ENCODE data around the gene ZNF385D.

Gene ZNF385D

DNA sequence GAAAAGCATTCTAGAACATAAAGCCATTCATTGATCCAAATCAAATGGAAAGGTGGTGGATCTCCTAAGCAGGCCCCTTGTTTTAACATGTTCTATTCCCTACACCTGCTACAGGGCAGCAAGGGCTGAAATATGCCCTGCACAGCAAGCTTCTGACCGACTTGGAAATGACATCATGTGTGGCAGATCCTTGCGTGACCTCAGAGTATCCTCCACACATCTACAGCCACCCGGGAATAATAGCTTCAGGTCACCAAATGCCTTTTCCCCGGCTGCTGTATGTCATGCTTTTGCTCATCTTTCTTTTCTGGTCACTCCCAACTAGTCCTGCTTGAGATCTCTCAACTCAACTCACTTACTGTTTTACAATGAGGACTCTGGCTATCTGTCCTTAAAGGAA is 158.2 kb downstream of the ZNF385D start:
- no peak for DNase-seq

DNA sequence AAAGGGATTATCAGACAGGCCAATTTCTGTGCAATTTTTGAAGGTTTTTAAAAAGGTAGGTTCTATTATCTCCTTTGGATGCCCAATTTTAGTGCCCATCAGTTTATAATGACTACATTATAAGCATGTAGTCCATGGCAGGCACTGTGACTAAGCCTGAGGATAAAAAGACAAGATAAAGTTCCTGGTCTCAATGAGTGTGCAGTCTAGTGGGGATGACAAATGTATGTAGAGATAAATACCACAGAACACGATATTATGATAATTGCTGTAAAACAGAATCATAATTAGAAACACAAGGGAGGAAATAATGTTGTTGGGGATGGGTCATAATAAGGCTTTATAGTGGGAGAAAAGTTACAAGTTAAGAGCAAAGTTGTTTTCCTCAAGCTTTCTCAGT is 163.1 kb downstream of the ZNF385D start:
- no peak for DNase-seq

DNA sequence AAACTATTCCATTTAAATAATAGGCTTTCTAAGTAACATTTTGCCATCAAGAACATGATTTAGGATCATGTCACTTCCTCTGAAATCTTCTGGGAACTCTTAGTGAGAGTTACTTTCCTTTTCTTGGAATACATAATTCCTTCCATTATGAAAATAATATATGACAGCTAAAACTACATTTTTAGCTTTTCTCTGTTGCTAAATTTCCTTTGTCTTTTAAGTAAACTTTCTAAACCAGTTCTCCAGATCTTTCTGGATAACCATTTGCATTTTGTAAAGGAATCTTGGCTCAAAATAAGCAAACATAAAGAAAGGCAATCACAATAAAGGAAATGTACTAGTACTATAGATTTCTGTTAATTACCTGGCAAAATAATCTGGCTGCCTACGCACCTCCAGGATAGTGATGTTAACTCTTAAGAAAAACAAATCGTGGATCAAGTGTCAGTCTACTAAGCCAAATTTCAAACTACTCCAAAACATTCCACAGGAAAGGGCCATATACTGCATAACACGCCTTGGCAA is 165.7 kb downstream of the ZNF385D start:
- no peak for DNase-seq

DNA sequence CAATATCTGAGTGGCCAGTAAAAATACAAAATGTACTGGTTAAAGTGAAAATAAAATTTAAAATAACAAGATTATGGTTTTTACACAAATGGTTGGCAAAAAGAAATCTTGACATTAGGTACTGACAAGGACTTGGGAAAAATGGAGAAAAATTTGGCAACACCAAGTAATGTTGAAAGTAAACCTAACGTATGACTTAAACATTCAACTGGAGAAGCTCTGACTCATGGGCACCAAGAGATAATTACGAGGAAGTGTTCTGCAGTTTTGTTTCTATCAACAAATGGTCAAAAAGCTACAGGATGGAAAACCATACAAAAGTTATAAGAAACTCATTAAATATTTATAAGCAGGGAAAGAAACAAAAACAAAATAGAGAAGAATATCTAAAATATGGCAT is 177.7 kb downstream of the ZNF385D start:
- peak in 1 of 2 donors; percentile 2 for DNase-seq

DNA sequence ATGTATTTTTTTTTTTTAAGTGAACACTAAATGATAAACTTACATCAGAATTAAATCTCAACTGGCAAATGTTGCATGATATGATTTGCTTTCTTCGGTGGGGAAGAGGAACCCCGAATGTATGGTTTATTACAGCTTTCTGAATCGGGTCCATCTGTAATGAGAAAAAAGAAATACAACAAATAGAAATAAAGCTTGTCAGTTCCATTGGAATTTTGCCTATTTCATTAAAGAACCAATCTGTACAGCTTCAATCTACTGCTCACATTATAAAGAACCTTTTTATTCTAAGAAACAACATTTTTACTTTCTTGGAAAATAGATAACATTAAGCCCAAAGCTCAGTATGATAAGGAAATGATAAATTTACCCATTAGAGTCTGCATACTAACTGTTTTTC is 186.5 kb downstream of the ZNF385D start:
- no peak for DNase-seq

DNA sequence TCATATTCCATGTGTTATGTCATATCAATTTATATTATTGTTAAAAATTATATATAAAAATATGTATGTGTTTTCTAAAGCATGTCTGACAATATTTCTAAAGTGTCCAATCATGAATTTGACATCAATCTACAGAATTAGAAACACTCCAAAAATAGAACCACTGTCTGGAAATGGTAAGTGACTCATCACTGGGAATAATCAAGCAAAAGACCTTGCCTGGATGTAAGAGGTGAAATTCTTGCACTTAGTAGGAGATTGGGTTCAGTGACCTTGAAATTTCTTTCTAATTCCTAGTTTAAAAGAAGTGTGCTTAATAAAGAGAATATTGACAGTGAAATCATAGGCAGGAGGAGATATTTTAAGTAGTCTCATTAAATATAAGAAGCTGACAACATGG is 188.8 kb downstream of the ZNF385D start:
- no peak for DNase-seq

DNA sequence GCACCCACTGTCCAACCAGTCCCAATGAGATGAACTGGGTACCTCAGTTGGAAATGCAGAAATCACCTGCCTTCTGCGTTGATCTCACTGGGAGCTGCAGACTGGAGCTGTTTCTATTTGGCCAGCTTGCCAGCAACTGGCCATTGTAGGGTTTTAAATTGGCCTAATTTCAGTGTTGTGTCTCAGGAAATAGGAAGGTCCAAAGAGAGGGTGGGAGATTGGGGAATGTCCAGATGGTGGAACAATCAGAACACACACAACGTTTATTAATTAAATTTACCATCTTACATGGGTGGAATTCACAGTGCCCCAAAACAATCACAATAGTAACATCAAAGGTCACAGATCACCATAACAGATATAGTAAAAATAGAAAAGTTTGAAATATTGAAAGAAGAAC is 189.5 kb downstream of the ZNF385D start:
- no peak for DNase-seq

DNA sequence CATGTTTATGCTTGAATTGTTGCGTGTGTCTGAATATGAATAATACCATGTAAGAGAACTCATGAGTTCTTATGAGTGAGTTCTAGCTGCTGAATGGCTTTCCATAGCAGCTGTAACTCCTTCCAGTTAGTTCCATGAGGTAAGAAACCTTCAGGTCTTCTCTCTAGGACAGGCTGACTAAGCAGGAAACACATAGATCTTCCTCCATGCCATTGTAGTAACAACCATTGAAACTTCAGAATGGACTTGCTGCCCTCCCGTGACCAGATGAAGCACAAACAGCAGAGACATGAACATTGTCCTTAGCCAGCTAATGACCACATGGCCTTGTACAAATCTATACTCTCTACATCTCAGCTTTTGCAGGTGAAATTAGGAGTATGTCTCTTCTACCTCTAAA is 200.0 kb downstream of the ZNF385D start:
- peak; percentile 3 to 17 for DNase-seq

DNA sequence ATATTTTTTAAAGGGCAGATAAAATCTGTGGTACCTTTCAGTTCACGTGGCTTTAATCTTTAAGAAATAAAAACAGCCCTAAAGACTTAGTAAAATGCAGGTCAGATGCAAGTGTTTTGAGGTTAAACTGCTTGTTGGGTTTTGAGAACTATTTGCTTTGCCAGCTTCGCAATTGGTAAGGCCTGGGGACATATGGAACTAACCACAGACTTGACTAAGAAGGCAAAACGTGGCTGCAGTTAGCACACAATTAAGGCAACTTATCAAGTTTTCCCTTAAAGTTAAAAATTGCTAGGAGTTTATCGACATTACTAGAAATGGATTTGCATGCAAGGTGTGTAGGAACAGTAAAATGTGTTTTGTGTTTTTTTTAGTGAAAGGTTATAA is 206.9 kb downstream of the ZNF385D start:
- DNase-seq, result no peak

DNA sequence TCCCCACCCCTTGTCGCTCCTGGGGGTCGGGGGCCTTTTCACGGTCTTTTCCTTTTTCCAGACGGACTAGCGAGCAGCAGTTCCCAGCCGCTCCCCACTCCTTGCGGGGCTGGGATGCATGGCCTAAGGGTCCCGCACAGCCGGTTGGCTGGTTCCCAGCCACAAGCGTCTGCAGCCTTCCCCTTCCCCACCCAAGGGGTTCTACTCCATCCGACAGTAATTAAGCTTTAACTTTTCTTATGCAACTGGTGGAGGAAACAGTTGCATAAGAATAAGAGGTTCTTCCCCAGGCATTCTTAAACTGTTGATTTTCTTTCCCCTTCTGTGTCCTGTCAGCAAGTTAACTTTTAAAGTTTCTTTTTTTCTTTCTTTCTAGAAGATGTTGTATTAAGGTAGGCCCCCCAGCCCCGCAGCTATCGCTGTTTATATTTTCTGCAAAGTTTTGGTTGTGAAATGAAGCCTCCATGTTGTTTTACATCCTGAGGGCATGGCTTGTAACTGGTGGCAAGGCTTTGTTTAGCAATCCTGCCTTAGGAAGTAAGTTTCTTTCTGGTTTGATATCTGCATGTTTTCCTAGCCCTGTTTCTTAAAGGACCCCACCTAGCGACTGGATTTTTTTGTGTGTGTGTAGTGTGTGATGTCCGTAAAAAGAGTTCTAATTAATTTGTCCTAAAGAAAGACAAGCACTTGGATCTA is 207.5 kb downstream of the ZNF385D start:
- DNase-seq, result no peak

DNA sequence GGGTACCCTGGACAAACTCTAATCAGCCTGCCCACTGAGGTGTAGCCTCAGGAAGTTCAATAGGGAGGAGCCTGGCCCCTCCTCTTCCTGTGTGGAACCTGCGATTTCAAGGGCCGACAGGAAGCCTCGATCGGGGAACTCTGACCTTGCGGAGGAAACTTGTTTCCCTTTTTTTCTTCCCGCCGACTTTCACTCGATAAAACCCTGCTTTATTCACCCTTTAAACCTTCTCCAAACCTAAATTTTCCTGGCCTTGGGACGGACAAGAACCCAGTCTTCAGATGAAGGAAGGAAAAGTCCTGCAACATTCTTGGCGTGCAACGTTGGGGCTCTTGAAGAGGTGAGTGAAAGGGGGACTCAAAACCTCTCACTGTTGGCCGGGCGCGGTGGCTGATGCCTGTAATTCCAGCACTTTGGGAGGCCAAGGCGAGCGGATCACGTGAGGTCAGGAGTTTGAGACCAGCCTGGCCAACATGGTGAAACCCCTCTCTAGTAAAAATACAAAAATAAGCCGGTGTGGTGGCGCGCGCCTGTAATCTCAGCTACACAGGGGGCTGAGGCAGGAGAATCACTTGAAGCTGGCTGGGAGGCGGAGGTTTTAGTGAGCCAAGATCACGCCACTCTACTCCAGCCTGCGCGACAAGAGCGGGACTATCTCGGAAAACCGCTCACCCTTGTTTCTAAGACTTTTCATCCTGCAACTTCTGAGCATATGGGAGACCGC is 208.2 kb downstream of the ZNF385D start:
- DNase-seq, result no peak

DNA sequence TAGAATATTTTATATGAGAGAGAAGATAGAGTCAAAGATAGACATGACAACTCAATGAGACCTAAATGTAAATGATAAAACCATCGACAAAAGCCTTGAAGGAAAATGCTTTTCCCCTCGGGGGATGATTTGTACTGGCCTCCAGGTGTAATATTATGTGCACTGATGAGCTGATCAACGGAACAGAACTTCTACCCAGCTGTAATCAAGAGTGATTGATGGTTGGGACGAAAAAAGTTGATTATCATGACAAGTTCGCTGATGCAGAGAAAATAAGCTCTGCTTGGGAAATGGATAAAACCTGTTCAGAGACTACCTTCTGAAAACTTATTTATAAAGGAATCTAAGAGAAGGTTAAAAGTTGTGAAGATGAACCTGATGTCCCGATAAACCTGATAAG is 210.7 kb downstream of the ZNF385D start:
- DNase-seq, result no peak

DNA sequence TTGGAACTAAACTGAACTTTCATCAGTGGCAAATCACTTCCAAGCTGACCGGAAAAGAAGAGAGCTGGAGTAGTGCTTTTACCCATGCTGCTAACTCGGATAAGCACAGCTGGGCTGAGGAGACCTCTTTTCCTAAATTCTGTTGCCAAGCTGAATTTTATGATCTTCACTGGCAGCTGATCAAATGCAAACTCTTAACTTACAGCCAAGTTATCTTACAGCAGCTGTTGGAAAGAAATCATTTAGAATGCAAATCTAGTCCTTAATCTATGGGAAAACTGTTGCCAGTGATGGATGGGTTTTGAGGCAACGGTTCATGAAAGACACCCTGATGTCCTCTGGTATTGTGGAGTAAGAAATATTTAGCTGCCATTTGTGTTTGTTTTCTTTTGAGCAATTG is 216.5 kb downstream of the ZNF385D start:
- no peak for DNase-seq

DNA sequence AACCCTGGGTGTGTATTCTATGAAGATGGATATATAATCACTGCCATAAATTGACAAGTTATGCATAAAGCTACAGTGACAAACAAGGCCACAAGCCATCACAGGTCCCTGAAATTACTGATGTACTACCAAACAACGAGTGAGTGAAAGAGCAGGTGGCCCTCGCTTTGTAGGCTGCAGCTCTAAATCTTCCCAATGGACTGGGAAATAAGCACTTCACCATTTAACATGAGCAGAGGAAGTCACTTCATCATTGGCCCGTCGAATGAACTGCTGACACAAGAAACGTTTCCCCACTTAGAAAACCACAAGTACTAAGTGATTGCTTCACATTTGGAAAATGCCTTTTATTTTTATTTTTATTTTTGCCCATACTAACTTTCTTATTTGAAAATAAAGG is 218.0 kb downstream of the ZNF385D start:
- peak; percentile 6 to 28 for DNase-seq

DNA sequence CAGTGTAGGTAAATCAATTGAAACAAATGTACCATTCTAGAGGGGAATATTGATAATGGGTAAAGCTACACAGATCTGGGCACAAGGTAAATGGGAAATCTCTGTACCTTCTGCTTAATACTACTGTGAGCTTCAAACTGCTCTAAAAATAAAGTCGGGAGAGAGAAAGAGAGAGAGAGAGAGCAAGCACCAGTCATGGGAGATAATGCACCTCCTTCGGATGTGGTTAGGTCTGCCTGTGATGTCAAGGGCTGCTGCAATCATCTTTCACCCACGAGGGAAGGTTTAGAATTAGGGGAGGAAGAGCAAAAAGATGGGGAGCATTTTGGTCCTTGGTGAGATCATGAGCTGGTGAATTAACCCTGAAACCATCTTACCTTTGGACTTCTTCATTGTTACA is 219.1 kb downstream of the ZNF385D start:
- no peak for DNase-seq

DNA sequence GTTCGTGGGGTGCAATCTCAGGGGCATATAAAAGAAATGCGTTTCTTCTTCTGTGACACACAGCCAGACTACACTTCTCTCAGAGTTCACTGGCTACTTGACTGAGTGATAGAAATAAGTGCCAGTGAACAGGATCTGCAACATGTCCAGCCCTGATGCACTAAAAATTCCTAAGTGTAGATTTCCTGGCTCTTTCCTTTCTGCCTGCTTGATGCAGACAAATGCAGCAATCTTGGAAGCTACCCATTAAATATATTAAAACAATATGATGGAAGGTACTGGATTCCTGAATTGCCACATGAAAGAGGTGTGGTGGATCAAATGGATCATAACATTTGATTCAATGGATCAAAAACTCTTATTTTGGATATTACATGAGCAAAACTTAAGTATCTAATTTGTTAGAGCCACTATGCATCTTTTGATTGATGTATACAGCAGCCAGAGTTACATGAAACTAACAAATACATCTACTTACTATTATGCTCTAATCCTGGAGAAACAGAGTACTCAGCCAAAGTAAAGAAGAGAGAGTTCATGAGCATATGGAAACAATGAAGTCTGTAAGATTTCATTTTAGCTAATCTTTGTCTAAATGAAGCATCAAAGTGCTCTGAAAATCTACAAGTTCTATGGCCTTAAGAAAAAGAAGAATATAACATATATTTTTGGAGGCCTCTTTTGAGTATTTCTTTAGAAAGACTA is 222.6 kb downstream of the ZNF385D start:
- DNase-seq, result no peak

DNA sequence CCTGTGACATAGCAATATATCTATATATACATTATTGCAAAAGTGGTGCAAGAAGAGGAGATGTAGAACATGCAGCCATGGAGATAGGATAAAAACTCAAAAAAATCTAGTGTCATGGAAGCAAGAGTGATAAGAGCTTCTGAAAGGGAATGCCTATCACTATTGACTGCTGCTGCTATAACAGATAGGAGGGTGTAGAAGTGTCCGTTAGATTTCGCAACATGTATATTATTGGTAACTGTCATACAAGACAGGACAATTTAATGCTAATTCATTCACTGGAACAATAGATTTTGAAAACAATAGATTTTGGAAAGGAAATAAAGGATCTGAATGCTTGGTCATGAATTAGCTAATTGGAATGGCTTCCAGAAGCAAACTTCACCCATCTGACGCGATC is 224.5 kb downstream of the ZNF385D start:
- DNase-seq, result no peak

DNA sequence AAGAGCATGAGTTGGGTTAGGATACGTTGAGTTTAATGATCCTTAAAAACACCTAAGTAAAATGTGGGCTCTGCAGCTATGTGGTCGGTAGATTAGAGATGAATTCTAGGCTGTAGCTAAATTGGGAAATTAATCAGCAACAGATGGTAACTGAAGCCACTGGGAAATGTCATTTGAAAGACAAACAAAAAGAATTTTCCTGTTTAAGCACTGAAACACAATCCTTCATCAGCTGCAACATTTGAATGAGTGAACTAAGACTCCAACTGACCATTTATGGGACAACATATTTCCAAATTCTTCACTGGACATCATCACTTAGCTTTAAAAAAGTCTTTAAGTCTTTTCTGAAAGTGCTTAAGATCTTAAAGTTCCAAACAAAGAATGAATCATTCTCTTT is 226.9 kb downstream of the ZNF385D start:
- no peak for DNase-seq

DNA sequence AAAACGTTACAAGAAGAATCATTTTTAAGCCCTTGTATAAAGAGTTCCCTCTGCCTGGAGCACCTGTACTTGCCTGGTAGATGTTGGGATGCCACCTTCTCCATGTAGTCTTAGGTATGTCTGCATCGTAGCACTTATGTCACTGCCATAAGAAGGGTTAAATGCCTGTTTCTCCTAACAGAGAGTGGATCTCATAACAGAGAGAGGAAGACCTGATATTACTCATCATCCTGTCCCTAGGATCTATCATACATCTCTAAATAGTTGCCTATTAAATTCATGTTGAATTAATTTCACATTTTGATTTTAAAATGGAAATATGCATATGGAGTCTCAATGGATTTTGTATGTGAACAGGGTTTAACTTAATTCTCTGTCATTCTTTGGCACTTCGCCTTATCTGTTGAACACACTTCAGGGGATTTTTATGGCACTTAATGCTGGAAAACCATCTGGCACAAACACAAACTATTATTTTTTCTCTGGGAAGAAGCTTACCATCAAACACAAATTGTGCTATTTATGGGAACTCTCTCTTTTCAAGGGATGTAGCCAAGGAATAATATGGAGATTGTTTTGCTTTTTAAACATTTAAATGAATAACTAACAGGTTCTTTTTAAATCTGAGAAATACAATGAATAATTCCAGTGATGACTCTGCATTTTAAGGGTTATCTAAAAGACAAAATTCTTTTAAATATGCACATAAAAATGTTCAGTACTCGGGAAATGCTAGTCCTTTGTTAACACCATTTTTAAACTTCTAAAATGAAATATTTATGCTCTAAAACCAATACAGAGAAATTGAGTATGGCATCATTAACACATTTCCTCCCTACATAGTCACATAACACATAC is 230.7 kb downstream of the ZNF385D start:
- no peak for DNase-seq

DNA sequence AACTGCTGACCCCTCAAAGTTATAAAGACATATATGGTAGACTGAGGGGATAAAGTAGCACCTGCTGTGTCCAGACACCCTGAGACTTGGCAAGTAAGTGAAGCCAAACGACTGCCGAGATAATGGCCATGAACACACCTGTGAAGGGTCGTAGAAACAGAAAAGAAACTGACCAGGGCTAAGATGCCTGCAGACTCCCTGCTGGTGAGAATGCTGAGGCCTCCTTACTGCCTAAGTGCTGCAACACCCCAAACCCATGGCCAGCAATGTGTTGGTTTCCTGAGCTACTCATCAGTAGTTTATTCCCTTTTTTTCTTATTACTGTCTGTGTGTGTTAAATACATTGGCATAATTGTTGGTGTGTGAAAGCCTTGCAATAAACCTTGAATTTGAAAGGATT is 233.8 kb downstream of the ZNF385D start:
- DNase-seq, result no peak

DNA sequence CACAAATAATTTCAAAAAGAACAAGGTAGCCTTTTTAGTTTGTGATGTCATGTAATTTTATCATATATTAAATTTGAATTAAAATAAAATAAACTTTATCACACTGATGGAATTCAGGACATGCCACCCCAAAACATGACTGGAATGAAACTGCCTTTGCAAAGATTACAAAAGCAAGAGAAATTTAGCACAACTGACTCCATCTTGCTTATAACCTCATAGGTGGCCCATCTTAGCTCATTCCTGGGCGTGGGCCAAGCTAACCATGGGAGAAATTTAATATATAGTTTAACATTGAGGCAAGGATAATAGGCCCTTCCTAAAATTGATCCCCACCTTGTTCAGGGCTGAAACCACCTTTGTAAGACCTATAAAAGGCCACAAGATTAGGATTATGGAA is 235.6 kb downstream of the ZNF385D start:
- DNase-seq, result no peak

DNA sequence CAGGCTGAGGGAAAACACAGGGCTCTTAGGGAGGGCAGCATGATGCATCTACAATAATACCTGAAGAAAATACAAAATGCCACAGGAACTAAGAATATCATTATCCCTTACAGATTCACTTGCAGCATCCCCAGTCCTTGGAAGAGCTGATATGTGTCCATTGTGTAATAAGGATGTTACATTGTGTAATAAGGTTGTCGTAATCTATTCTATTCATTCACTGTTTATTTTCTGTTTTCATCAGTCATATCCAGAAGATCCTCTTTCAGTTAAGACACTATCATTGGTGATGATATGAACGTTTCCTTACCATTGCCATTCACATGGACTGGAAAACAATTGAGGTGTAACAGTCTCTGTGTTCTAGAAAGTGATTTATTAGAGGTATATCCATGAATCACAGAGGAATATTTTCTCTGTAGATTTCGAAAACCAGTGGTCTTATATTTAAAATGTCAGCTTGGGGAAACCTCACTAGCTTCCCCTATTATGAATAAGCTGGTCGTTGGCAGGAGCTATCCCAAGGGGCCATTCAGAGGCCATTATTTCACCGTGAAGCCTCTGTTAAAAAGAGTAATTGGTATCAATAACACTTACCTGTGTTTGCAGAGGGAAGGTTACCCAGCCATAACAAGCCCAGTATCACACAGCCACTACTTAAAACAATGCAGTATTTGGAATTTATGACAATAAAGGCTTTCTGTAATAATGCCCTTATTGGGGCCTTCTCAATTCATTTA is 241.1 kb downstream of the ZNF385D start:
- DNase-seq, result peak; percentile 54 to 60

Measured in inflammatory macrophage treated with lipopolysaccharide for 1 hour (primary cell).